VCaP (cell line): ENCODE data around the gene GMCL1.

Experiments used
- H3K27ac ChIP-seq: fragments of 450-650 bp; 2 replicates; pipeline ENCODE4 v1.5.1; 2017
- CTCF ChIP-seq: fragments of 450-650 bp; conservative IDR thresholded peaks from 2 replicates; pipeline ENCODE4 v1.5.1; 2017; ENCODE audit warnings: mild to moderate bottlenecking, moderate library complexity

GMCL1 gene

GRCh38 chr2:69914164-69914949 lies 84.9 kb downstream of the GMCL1 start:
- TF ChIP-seq CTCF = peak; percentile 31
- peak overlapping the region; percentile 91 for H3K27ac ChIP-seq

GRCh38 chr2:69914950-69915945 lies 85.8 kb downstream of the GMCL1 start, which contains the start of gene MXD1:
Gene MXD1, plus strand, starts transcription at chr2:69915109. Its CDS starts 222 bp downstream, at chr2:69915331.
- H3K27ac ChIP-seq = peak within 1 kb of the TSS; percentile 91
- no peak for TF ChIP-seq CTCF

GRCh38 chr2:69916106-69916505 lies 86.6 kb downstream of the GMCL1 start:
- no peak for TF ChIP-seq CTCF
- peak overlapping the region; percentile 76 for H3K27ac ChIP-seq

- no peak for TF ChIP-seq CTCF
- no peak overlapping the region for H3K27ac ChIP-seq
Measured at GRCh38 chr2:69917852-69918251, 88.4 kb downstream of the GMCL1 start.

- no peak for TF ChIP-seq CTCF
- H3K27ac ChIP-seq = no peak overlapping the region
Measured at GRCh38 chr2:69918401-69918800, 88.9 kb downstream of the GMCL1 start.

- no peak for TF ChIP-seq CTCF
Measured at GRCh38 chr2:69923116-69923515, 93.7 kb downstream of the GMCL1 start.

More at GRCh38 chr2:69923116-69923515, 93.7 kb downstream of the GMCL1 start:
- no peak overlapping the region for H3K27ac ChIP-seq
